Caco-2 (cell line): ENCODE data around the gene DMBT1. TPM values are rescaled to one million over a fixed set of nuclear protein-coding genes. Genes with fewer than 3 reads are reported as not detected.

Experiments
- BruUV-seq: library from RNA; stranded (reverse); fragments of 400-500 nt; replicated peaks from 2 replicates; lab custom pipeline; 2021; lab: Mats Ljungman, UMichigan
- CTCF ChIA-PET: fragments of 300-600 bp; sonication (Branson Sonifier 250); formaldehyde crosslinking; loops from one replicate; lab custom pipeline; 2022; ENCODE audit warnings: antibody characterized with exemption; lab: Charles Lee
- POLR2A ChIA-PET: fragments of 300-600 bp; sonication (Branson Sonifier 250); formaldehyde crosslinking; loops from one replicate; lab custom pipeline; 2022; ENCODE audit warnings: antibody characterized with exemption; lab: Charles Lee
- DNase-seq, 2 experiments: peaks; one replicate each; pipeline versions ENCODE4 v3.0.0 to v3.0.0-alpha.2; 2020 to 2022
- H3K27me3 ChIP-seq: replicated peaks from 2 replicates; pipeline ENCODE4 v1.6.0; 2011; ENCODE audit warnings: low read length; ENCODE audit not compliant: control insufficient read depth, insufficient read depth
- H3K36me3 ChIP-seq: 2 replicates; pipeline ENCODE4 v1.5.1; 2011; ENCODE audit warnings: low read length; ENCODE audit not compliant: control insufficient read depth, insufficient read depth
- H3K4me1 ChIP-seq: fragments of 250-450 bp; sonication (Bioruptor Pico); 2 replicates; pipeline ENCODE4 v1.5.1; 2020; ENCODE audit warnings: mild to moderate bottlenecking
- H3K4me3 ChIP-seq: 2 replicates; pipeline ENCODE4 v1.5.1; 2011; ENCODE audit warnings: low read depth, mild to moderate bottlenecking, control low read depth, low read length
- H3K9me3 ChIP-seq: fragments of 250-450 bp; sonication (Bioruptor Pico); 2 replicates; pipeline ENCODE4 v1.5.1; 2020; ENCODE audit warnings: mild to moderate bottlenecking, moderate library complexity
- H3K27ac Mint-ChIP-seq: one replicate; pipeline ENCODE4 v1.8.0; 2022; ENCODE audit warnings: mixed read lengths; ENCODE audit not compliant: unreplicated experiment
- H3K27me3 Mint-ChIP-seq: one replicate; pipeline ENCODE4 v1.8.0; 2022; ENCODE audit warnings: mixed read lengths; ENCODE audit not compliant: insufficient read depth, unreplicated experiment
- H3K36me3 Mint-ChIP-seq: one replicate; pipeline ENCODE4 v1.8.0; 2022; ENCODE audit warnings: mild to moderate bottlenecking, mixed read lengths; ENCODE audit not compliant: insufficient read depth, unreplicated experiment
- H3K4me1 Mint-ChIP-seq: one replicate; pipeline ENCODE4 v1.8.0; 2022; ENCODE audit warnings: low read depth, mixed read lengths; ENCODE audit not compliant: unreplicated experiment
- H3K4me3 Mint-ChIP-seq: one replicate; pipeline ENCODE4 v1.8.0; 2022; ENCODE audit warnings: mild to moderate bottlenecking, moderate library complexity, mixed read lengths; ENCODE audit not compliant: unreplicated experiment
- H3K9me3 Mint-ChIP-seq: one replicate; pipeline ENCODE4 v1.8.0; 2022; ENCODE audit warnings: mixed read lengths; ENCODE audit not compliant: unreplicated experiment
- intact Hi-C: fragments of 100-400 bp; cut with micrococcal nuclease; formaldehyde crosslinking; loops from one replicate; pipeline ENCODE4 v1.10.0; 2022; ENCODE audit not compliant: unreplicated experiment
- total RNA-seq: library from RNA; stranded (reverse); gene quantifications from 2 replicates; pipeline ENCODE4 v1.2.3, GENCODE V29; 2022
- TF ChIP-seq, protein P1 (sequence below), 2 experiments: fragments of 200-600 bp in 1 of 2; IDR thresholded peaks; 1 replicate in 1 of 2; 2 replicates in 1 of 2; pipeline versions ENCODE4 v1.5.1 to v1.8.0; 2011 to 2022; ENCODE audit warnings: antibody characterized with exemption in 1 of 2, control low read depth in 1 of 2, inconsistent platforms in 1 of 2, low read depth in 1 of 2, low read length in 1 of 2, mild to moderate bottlenecking in 1 of 2, moderate library complexity in 1 of 2; ENCODE audit not compliant: insufficient read depth in 1 of 2, severe bottlenecking in 1 of 2, unreplicated experiment in 1 of 2

DMBT1 gene
- total RNA-seq, 1 experiment from 2014 or later, result not detected

DNA sequence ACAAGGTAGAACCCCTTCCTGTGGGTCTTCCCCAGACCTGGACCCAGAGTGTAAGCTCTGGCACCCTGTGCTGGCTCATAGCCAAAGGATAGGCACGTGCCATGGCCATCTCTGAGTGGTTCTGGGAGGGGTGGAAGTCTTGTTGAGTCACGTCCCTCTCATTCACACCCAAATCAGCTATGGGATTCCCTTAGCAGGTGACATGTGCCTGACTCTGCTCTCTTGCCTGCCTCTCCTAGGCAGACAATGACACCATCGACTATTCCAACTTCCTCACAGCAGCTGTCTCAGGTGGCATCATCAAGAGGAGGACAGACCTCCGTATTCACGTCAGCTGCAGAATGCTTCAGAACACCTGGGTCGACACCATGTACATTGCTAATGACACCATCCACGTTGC lies 79.2 kb downstream of the DMBT1 start:
- CTCF ChIA-PET, result no interaction called here
- no peaks in the 10 kb centered on the region for H3K36me3 Mint-ChIP-seq

GRCh38 chr10:122640921-122641320 lies 80.4 kb downstream of the DMBT1 start:
- no peak for DNase-seq
- Histone ChIP-seq H3K9me3 (no peaks in the 10 kb centered on the region), H3K4me1 (no peaks in the 10 kb centered on the region), H3K4me3 (no peak overlapping the region), H3K36me3 (no peaks in the 10 kb centered on the region), H3K27me3 (no peaks in the 10 kb centered on the region; the same call in 1 of the 2 replicates)
- no peak overlapping the region for H3K4me3 Mint-ChIP-seq
- intact Hi-C loops, result no loop called here
- BruUV-seq, result no TSS peak
- no peaks in the 10 kb centered on the region for H3K4me1 Mint-ChIP-seq
- peaks cover 13% of the 10 kb centered on the region for H3K27me3 Mint-ChIP-seq
- H3K9me3 Mint-ChIP-seq, result no peaks in the 10 kb centered on the region
- TF ChIP-seq, protein P1, sequence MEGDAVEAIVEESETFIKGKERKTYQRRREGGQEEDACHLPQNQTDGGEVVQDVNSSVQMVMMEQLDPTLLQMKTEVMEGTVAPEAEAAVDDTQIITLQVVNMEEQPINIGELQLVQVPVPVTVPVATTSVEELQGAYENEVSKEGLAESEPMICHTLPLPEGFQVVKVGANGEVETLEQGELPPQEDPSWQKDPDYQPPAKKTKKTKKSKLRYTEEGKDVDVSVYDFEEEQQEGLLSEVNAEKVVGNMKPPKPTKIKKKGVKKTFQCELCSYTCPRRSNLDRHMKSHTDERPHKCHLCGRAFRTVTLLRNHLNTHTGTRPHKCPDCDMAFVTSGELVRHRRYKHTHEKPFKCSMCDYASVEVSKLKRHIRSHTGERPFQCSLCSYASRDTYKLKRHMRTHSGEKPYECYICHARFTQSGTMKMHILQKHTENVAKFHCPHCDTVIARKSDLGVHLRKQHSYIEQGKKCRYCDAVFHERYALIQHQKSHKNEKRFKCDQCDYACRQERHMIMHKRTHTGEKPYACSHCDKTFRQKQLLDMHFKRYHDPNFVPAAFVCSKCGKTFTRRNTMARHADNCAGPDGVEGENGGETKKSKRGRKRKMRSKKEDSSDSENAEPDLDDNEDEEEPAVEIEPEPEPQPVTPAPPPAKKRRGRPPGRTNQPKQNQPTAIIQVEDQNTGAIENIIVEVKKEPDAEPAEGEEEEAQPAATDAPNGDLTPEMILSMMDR (IDR thresholded peaks at IDR 0.05; ENCODE audit: insufficient read depth in 1 of 2, low read depth in 1 of 2, low read length in 1 of 2, severe bottlenecking in 1 of 2, unreplicated experiment in 1 of 2), result no peak
- no peaks in the 10 kb centered on the region for H3K36me3 Mint-ChIP-seq
- ChIA-PET CTCF (no interaction called here), POLR2A (no interaction called here)
- H3K27ac Mint-ChIP-seq, result no peak overlapping the region

More for the DNA sequence above, 79.2 kb downstream of the DMBT1 start:
- POLR2A ChIA-PET, result no interaction called here
- Histone ChIP-seq H3K9me3 (no peaks in the 10 kb centered on the region), H3K4me1 (no peaks in the 10 kb centered on the region), H3K27me3 (no peaks in the 10 kb centered on the region; the same call in 1 of the 2 replicates), H3K4me3 (no peak overlapping the region), H3K36me3 (no peaks in the 10 kb centered on the region)
- no peaks in the 10 kb centered on the region for H3K4me1 Mint-ChIP-seq
- no peak overlapping the region for H3K27ac Mint-ChIP-seq
- H3K27me3 Mint-ChIP-seq, result peaks cover 14% of the 10 kb centered on the region
- TF ChIP-seq, protein P1 (IDR thresholded peaks at IDR 0.05; ENCODE audit: insufficient read depth in 1 of 2, low read depth in 1 of 2, low read length in 1 of 2, severe bottlenecking in 1 of 2, unreplicated experiment in 1 of 2), result no peak
- no peak overlapping the region for H3K4me3 Mint-ChIP-seq
- intact Hi-C loops, result no loop called here
- H3K9me3 Mint-ChIP-seq, result no peaks in the 10 kb centered on the region
- no peak for DNase-seq
- no TSS peak for BruUV-seq

GRCh38 chr10:122642726-122643605 lies 82.4 kb downstream of the DMBT1 start:
- no peaks in the 10 kb centered on the region for H3K27me3 ChIP-seq
- POLR2A ChIA-PET, result no interaction called here
- CTCF ChIA-PET, result no interaction called here
- no peak overlapping the region for H3K27ac Mint-ChIP-seq
- H3K9me3 ChIP-seq, result no peaks in the 10 kb centered on the region
- H3K4me3 Mint-ChIP-seq, result no peak overlapping the region
- TF ChIP-seq, protein P1 (IDR thresholded peaks at IDR 0.05; ENCODE audit: insufficient read depth in 1 of 2, low read depth in 1 of 2, low read length in 1 of 2, severe bottlenecking in 1 of 2, unreplicated experiment in 1 of 2), result no peak
- no TSS peak for BruUV-seq
- peaks cover 13% of the 10 kb centered on the region for H3K27me3 Mint-ChIP-seq
- no peaks in the 10 kb centered on the region for H3K4me1 ChIP-seq
- no peaks in the 10 kb centered on the region for H3K36me3 Mint-ChIP-seq
- H3K9me3 Mint-ChIP-seq, result no peaks in the 10 kb centered on the region
- no peak for DNase-seq
- intact Hi-C loops, result no loop called here
- H3K36me3 ChIP-seq, result no peaks in the 10 kb centered on the region
- H3K4me3 ChIP-seq, result no peak overlapping the region
- no peaks in the 10 kb centered on the region for H3K4me1 Mint-ChIP-seq
